Activated CD4-positive, alpha-beta T cell treated with anti-CD3 and anti-CD28 coated beads, Interleukin-2, amount 50 U/mL, for 16 hours (primary cell): ENCODE measurements around the gene DLK1.

Source experiments
- DNase-seq: peaks from one replicate; pipeline ENCODE4 v3.0.0-alpha.2; 2020

DLK1 gene

GRCh38 chr14:100736269-100737180, 9.8 kb downstream of the DLK1 start:
- DNase-seq, result no peak

- DNase-seq, result no peak
Observed at GRCh38 chr14:100737526-100737925, 10.8 kb downstream of the DLK1 start.

- no peak for DNase-seq
Observed at GRCh38 chr14:100738269-100738691, 11.6 kb downstream of the DLK1 start.

- DNase-seq, result no peak
Observed at GRCh38 chr14:100738704-100739131, 12.0 kb downstream of the DLK1 start.

GRCh38 chr14:100739306-100739705, 12.6 kb downstream of the DLK1 start:
- DNase-seq, result no peak

- no peak for DNase-seq
Observed at GRCh38 chr14:100740196-100740825, 13.6 kb downstream of the DLK1 start.

GRCh38 chr14:100740929-100741328, 14.2 kb downstream of the DLK1 start:
- no peak for DNase-seq

- DNase-seq, result no peak
Observed at GRCh38 chr14:100741966-100742365, 15.3 kb downstream of the DLK1 start.

- DNase-seq, result no peak
Observed at GRCh38 chr14:100746326-100746725, 19.6 kb downstream of the DLK1 start.

GRCh38 chr14:100747021-100747586, 20.4 kb downstream of the DLK1 start:
- DNase-seq, result peak; percentile 59

- DNase-seq, result no peak
Observed at GRCh38 chr14:100747736-100748135, 21.0 kb downstream of the DLK1 start.

GRCh38 chr14:100748403-100748802, 21.7 kb downstream of the DLK1 start:
- no peak for DNase-seq

- no peak for DNase-seq
Observed at GRCh38 chr14:100748944-100749343, 22.3 kb downstream of the DLK1 start.

GRCh38 chr14:100749967-100750597, 23.4 kb downstream of the DLK1 start:
- DNase-seq, result no peak

GRCh38 chr14:100750762-100751699, 24.3 kb downstream of the DLK1 start:
- DNase-seq, result no peak

- no peak for DNase-seq
Observed at GRCh38 chr14:100754020-100754419, 27.3 kb downstream of the DLK1 start.

GRCh38 chr14:100755649-100756048, 29.0 kb downstream of the DLK1 start:
- DNase-seq, result no peak

GRCh38 chr14:100761481-100761880, 34.8 kb downstream of the DLK1 start:
- no peak for DNase-seq

GRCh38 chr14:100762089-100762515, 35.4 kb downstream of the DLK1 start:
- DNase-seq, result no peak

GRCh38 chr14:100762901-100763300, 36.2 kb downstream of the DLK1 start:
- DNase-seq, result no peak

GRCh38 chr14:100764471-100765115, 37.9 kb downstream of the DLK1 start:
- DNase-seq, result no peak

- DNase-seq, result no peak
Observed at GRCh38 chr14:100765296-100765695, 38.6 kb downstream of the DLK1 start.
